T-helper 22 cell (primary cell): ENCODE measurements around the gene FDPS.
"Not testable (repeated sequence)": the region's sequence is repeated elsewhere in the genome, so short reads cannot be mapped to it uniquely, and the experiment has no call there.

Source experiments
- DNase-seq: peaks from one replicate; pipeline ENCODE4 v3.0.0-alpha.2; 2020; ENCODE audit warnings: low read depth

FDPS gene

DNA sequence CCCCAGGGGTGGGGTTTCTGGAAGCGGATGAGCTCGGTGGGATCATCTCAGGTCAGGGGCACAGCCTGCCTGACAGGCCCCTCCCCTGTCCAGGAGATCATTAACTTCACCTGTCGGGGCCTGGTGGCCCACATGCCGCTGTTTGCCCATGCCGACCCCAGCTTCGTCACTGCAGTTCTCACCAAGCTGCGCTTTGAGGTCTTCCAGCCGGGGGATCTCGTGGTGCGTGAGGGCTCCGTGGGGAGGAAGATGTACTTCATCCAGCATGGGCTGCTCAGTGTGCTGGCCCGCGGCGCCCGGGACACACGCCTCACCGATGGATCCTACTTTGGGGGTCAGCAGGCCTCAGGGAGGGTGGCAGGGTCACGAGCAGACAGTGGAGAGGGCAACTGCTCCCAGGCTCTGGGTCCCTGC, 23.0 kb upstream of the FDPS start:
- DNase-seq = no peak

DNA sequence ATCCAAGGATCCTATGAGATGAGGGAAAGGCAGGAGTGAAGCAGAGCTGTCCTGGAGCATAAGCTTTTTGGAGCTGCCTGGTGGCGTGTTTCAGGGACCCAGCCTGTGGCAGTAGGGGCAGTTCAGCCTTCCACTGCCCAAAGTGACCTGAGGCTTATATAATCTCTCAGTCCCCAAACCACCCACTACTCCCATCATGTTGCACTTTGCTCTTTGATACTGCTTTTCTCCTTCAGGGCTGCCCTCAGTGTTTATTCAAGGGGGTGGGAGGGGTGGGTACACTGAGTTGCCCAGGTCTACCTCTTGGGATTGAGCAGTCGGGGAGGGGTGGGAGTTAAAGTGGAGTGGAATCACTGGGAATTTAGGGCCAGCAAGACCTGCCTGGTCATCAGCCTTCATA, 22.1 kb upstream of the FDPS start:
- no peak for DNase-seq

DNA sequence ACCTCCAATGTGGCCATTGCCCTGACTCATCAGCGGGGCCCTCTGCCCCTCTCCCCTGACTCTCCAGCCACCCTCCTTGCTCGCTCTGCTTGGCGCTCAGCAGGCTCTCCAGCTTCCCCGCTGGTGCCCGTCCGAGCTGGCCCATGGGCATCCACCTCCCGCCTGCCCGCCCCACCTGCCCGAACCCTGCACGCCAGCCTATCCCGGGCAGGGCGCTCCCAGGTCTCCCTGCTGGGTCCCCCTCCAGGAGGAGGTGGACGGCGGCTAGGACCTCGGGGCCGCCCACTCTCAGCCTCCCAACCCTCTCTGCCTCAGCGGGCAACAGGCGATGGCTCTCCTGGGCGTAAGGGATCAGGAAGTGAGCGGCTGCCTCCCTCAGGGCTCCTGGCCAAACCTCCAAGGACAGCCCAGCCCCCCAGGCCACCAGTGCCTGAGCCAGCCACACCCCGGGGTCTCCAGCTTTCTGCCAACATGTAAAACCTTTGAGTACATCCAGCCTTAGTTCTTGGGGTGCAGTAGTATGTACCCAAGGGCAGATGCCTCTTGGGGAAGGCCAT, 20.6 kb upstream of the FDPS start:
- no peak for DNase-seq

DNA sequence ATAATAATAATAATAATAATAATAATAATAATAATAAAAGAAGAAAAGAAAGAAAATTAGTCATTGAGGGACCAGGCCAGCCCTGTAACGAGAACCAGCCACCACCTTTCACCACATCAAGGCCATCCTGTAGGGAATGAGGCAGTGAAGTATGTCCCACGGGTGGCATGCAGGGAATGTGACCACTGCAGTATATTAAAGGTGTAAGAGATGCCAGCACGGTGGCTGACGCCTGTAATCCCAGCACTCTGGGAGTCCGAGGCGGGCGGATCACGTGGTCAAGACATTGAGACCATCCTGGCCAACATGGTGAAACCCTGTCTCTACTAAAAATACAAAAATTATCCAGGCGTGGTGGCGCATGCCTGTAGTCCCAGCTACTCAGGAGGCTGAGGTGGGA, 17.7 kb upstream of the FDPS start:
- DNase-seq = not testable (repeated sequence)

- no peak for DNase-seq
These were observed 15.4 kb upstream of the FDPS start for GRCh38 chr1:155293086-155293749.

- DNase-seq = no peak
These were observed 14.0 kb upstream of the FDPS start for GRCh38 chr1:155294520-155295182.

DNA sequence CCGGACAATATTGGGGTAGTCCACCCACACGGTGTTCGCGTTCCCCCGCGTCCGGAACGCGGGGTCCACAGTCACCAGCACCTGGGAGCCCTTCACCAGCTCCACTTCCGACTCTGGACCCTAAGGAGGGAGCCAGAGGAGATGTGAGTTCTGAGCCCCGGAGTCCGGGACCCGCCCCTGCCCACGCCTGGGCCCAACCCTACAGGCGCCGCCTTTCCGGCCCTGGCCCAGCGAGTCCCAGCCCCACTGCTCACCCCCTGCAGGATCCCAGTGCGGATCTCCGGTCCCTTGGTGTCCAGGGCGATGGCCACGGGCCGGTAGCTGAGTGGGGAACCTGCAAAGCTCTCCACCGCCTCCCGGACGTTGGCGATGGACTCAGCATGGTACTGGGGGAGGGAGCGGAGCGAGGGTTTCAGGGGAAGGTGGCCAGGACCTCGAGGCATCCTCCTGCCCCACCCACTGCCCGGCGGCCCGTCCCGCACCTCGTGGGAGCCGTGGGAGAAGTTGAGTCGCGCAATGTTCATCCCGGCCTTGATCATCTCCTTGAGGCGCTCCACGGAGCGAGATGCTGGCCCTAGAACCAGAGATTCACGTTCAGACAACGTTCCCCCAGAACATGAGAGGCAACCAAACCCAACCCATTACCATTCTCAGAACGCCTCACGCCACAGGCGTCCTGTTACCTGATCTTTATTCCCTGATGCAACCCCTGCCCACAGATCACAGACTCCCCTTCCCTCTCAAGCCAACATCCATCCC, 13.3 kb upstream of the FDPS start:
- no peak for DNase-seq

DNA sequence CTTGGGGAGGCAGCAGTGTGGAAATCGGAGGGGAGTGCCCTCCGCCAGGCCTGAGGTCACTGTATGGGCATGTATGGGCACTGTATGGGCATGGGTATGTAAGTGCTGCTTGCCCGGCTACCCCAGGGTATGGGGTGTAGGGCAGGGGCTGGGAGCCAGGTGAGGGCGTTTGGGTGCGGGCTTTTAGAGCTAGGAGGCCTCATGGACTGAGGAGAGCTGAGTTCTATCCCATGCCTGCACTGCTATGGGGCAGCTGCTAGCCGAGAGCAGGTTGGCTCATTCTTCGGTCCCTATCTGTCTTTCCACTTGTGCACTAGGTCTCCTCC, 12.8 kb upstream of the FDPS start:
- no peak for DNase-seq

GRCh38 chr1:155296661-155297060, 12.0 kb upstream of the FDPS start:
- DNase-seq = no peak

DNA sequence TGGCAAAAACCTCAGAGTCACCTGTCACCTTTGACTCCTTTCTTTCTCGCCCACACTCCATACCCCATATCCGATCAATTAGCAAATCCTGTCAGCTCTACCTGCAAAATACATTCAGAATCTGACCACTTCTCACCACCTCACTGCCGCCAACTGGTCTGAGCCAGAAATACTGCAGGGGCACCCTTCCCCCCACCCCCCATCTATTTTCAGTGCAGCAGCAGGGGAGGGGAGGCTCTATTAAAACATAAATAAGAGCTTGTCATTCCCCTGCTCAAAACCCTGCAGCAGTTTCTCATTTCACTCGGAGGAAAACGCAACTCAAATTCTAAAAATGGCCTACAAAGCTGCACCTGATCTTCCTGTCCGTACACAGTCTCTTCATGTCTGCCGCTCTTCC, 11.3 kb upstream of the FDPS start:
- no peak for DNase-seq

DNA sequence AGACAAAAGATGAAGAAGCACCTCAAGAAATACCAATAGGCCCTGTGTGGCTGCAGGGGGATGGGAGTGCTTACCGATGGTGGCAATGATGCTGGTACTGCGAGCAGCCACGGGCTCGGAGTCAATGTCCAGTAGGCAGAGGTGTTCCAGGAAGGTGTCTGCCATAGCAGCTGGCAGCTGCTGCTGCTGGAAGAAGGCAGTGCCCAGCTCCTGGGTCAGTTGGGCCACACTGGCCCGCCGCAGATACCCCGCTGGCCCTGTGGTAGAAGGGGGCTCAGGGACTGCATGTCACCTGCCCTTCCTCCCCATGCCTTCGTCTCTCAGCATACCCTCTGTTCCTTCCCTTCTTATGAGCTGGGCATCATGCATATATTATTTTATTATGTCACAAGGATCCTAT, 8.6 kb upstream of the FDPS start:
- no peak for DNase-seq

DNA sequence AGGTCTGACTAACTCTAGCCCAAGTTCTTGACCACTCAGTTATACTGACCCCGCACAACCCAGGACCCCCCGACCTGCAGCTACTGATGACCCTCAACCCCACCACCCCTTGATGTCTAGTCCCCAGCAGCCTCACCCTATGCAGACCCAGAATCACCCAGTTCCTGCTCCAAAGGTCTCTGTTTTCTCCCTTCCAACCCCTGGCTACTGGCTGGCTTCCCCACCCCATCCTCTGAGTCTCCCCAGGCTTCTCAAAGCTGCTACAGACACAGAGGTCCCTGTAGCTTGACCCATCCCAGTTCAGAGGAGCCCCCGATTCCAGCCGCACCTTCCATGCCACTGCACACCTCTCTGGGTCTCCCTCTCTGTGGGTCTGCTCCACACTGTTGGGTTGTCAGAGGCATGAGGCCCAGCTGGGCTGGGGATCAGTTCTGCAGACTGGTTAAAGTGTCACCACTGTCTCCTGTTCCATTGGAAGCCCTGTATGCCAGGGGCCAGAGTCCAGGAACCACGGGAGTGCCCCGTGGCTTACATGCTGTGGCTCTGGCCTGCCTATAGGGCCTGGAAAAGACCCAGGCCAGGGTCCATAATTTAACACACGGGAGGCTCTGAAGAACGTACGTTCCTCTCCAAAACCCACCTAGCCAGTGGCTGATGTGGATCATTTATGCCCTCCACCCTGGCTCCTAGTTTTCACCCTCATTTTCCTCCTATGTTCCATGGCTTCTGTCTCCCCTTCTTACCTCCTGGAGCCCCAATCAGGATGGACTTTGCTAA, 7.9 kb upstream of the FDPS start:
- DNase-seq = no peak

DNA sequence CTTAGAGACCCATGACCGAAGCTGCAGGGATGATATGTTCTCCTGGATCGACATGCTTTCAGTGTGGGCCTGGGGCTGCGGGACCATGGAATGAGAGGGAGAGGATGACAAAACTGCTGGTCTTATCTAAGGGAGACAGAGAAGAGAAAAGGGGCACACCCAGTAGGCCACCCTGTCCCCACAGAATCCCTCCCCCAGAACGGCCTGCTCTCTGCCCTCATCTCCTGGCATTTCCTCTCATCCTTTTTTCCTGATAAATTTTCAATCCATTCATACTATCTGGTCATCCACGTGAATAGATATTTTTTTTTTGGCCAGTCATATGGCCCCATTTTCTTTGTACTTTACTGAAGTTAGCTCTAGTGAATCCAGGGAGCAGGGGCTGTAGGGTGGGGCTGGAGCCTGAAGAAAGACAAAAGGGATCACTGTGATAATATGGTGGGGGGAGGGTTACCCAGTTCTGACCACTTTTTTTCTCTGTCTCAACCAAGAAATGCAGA, 7.3 kb upstream of the FDPS start, which contains the start of gene PKLR:
PKLR (minus strand) TSS at position 97 of the 500 bp plus-strand sequence; CDS start at position 54, 43 bp downstream.
- no peak for DNase-seq

DNA sequence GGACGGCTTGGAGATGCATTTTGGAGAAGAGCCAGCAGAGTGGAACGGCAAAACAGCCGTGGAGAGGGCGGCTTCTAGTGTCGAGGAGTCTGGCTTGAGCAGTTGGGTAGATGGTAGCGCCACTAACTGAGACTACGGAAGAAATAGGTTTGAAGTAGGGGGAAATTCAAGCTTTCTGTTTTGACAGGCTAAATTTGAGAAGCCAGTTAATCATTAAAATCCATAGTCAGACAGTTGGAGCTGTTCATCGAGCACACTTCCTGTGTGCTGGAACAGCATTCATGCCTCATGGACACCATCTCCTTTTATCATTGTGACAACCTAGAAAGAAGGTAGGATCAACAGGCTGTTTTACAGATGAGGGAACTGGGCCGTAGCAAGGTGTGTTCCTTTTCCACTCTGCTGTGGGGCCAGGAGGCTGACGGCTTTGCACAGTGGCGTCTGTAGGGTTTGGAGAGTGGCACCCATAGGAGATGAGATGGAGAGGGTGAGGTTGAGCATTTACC, 4.1 kb upstream of the FDPS start:
- no peak for DNase-seq

DNA sequence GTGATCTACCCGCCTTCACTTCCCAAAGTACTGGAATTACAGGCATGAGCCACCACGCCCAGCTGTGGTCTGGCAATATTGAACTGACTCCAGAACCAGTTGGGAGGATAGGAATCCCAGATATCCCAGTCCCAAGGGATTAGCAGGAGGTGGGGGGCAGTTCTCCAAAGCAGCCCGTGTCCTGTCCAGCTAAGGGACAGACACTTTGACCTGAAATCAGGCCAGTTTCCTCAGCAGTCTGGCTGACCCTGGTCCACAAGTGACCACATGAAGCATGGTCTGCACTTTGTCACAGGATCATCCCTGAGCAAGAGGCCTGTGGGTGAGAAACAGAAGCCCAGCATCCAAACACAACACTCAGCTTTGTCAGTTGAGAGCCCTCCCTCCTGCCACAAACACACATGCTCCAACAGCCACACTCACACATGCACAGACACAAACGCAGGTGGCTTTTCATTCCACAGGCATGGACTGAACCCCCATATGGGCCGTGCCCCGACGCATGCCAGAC, 2.7 kb upstream of the FDPS start:
- no peak for DNase-seq

GRCh38 chr1:155307247-155307740, 1.4 kb upstream of the FDPS start:
- DNase-seq = no peak

GRCh38 chr1:155309423-155310021, 856 bp downstream of the FDPS start:
- no peak for DNase-seq

- DNase-seq = no peak
These were observed 4.6 kb downstream of the FDPS start for GRCh38 chr1:155313261-155313660.

DNA sequence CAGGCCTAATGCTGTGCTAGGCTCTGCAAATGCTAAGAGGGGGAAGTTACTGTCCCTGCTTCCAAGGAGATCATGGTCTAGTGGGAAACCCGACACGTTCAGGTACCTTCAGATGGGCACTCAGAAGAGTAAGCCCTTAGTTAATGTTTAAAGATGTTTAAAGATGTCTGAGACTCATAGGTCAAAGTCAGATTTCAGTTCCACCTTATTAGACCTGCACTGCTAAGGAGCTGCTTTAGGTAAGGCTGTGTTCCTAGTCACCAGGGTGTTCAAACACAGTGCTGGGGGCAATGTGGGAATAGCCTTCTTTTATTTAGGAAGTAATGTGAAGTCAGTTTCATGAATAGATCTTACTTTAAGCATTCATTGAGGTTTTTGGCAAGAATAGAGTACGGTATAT, 8.3 kb downstream of the FDPS start:
- no peak for DNase-seq

DNA sequence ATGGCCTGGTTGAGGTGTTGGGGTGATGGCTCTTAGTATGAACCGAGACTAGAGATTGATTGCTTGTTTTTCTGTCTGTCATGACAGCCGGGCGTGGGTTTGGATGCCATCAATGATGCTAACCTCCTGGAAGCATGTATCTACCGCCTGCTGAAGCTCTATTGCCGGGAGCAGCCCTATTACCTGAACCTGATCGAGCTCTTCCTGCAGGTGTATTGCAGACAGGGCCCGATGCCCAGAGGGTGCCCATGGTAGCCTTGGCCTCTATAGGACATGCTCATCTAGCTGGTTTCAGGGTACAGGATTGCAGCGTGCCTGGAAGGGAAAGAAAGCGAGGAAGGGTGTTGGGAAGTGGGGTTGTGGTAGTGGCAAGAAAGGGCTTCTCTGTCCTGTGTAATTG, 9.4 kb downstream of the FDPS start:
- no peak for DNase-seq

GRCh38 chr1:155319536-155319935, 10.9 kb downstream of the FDPS start:
- no peak for DNase-seq
